ENCODE results near the gene PHF2. TPM values are rescaled to one million over a fixed set of nuclear protein-coding genes. Genes with fewer than 3 reads are reported as not detected.

PHF2 gene
- total and polyA plus RNA-seq, 9 of the 15 experiments (the other 6 are each of a cell fraction or from before 2014, with no cell fraction given) = 0.37 to 14.4 (median 8.1) TPM

DNA sequence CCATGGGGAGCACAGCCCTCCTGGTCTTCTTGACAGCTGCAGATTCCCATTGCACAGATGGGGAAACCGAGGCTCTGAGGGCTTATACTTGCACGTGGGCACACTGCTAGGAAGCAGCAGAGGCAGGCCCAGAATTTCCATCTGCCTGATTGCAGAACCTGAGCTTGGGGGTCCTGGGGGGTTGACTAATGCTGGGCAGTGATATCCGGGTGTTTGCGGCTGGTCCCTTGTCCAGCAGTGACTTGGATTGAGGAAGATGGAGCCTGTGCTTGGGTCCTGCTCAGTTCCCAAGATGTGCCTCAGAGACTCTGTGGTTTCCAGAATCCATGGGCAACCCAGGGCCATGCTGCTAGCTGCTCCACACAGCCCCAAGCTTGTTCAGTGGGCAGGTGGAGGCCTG is 91.2 kb downstream of the PHF2 start:
- BruUV-seq (replicated peaks) = no TSS peak
- CTCF ChIA-PET (ENCODE audit: low intra/inter-chr PET ratio) = no interaction called here
- no peak for FAIRE-seq
- TF ChIP-seq C11orf30 (IDR thresholded peaks at IDR 0.05; ENCODE audit: low read depth) (no peak), HDGF (IDR thresholded peaks at IDR 0.05) (no peak), CBX5 (IDR thresholded peaks at IDR 0.05; ENCODE audit: borderline replicate concordance, low read depth) (no peak), NFYB (IDR thresholded peaks at IDR 0.05; ENCODE audit: extremely low read depth, insufficient read length) (no peak), CREB3 (tag; conservative IDR thresholded peaks at IDR 0.05; ENCODE audit: low read depth) (no peak), SIN3A (IDR thresholded peaks at IDR 0.05; ENCODE audit: borderline replicate concordance in 2 of 2, control insufficient read depth in 1 of 2, low read depth in 2 of 2, low read length in 2 of 2) (no peak), SMAD3 (CRISPR knock-in tag; conservative IDR thresholded peaks at IDR 0.05) (no peak), ZNF75A (CRISPR knock-in tag; IDR thresholded peaks at IDR 0.05) (no peak), POLR2G (IDR thresholded peaks at IDR 0.05; ENCODE audit: low read depth, low read length) (no peak), SLC30A9 (CRISPR knock-in tag; IDR thresholded peaks at IDR 0.05) (no peak)
- TF ChIP-seq, protein P1, sequence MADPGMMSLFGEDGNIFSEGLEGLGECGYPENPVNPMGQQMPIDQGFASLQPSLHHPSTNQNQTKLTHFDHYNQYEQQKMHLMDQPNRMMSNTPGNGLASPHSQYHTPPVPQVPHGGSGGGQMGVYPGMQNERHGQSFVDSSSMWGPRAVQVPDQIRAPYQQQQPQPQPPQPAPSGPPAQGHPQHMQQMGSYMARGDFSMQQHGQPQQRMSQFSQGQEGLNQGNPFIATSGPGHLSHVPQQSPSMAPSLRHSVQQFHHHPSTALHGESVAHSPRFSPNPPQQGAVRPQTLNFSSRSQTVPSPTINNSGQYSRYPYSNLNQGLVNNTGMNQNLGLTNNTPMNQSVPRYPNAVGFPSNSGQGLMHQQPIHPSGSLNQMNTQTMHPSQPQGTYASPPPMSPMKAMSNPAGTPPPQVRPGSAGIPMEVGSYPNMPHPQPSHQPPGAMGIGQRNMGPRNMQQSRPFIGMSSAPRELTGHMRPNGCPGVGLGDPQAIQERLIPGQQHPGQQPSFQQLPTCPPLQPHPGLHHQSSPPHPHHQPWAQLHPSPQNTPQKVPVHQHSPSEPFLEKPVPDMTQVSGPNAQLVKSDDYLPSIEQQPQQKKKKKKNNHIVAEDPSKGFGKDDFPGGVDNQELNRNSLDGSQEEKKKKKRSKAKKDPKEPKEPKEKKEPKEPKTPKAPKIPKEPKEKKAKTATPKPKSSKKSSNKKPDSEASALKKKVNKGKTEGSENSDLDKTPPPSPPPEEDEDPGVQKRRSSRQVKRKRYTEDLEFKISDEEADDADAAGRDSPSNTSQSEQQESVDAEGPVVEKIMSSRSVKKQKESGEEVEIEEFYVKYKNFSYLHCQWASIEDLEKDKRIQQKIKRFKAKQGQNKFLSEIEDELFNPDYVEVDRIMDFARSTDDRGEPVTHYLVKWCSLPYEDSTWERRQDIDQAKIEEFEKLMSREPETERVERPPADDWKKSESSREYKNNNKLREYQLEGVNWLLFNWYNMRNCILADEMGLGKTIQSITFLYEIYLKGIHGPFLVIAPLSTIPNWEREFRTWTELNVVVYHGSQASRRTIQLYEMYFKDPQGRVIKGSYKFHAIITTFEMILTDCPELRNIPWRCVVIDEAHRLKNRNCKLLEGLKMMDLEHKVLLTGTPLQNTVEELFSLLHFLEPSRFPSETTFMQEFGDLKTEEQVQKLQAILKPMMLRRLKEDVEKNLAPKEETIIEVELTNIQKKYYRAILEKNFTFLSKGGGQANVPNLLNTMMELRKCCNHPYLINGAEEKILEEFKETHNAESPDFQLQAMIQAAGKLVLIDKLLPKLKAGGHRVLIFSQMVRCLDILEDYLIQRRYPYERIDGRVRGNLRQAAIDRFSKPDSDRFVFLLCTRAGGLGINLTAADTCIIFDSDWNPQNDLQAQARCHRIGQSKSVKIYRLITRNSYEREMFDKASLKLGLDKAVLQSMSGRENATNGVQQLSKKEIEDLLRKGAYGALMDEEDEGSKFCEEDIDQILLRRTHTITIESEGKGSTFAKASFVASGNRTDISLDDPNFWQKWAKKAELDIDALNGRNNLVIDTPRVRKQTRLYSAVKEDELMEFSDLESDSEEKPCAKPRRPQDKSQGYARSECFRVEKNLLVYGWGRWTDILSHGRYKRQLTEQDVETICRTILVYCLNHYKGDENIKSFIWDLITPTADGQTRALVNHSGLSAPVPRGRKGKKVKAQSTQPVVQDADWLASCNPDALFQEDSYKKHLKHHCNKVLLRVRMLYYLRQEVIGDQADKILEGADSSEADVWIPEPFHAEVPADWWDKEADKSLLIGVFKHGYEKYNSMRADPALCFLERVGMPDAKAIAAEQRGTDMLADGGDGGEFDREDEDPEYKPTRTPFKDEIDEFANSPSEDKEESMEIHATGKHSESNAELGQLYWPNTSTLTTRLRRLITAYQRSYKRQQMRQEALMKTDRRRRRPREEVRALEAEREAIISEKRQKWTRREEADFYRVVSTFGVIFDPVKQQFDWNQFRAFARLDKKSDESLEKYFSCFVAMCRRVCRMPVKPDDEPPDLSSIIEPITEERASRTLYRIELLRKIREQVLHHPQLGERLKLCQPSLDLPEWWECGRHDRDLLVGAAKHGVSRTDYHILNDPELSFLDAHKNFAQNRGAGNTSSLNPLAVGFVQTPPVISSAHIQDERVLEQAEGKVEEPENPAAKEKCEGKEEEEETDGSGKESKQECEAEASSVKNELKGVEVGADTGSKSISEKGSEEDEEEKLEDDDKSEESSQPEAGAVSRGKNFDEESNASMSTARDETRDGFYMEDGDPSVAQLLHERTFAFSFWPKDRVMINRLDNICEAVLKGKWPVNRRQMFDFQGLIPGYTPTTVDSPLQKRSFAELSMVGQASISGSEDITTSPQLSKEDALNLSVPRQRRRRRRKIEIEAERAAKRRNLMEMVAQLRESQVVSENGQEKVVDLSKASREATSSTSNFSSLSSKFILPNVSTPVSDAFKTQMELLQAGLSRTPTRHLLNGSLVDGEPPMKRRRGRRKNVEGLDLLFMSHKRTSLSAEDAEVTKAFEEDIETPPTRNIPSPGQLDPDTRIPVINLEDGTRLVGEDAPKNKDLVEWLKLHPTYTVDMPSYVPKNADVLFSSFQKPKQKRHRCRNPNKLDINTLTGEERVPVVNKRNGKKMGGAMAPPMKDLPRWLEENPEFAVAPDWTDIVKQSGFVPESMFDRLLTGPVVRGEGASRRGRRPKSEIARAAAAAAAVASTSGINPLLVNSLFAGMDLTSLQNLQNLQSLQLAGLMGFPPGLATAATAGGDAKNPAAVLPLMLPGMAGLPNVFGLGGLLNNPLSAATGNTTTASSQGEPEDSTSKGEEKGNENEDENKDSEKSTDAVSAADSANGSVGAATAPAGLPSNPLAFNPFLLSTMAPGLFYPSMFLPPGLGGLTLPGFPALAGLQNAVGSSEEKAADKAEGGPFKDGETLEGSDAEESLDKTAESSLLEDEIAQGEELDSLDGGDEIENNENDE (IDR thresholded peaks at IDR 0.05; ENCODE audit: low read depth, low read length) = no peak

More for the DNA sequence above, 91.2 kb downstream of the PHF2 start:
- DNase-seq (ENCODE audit: extremely low read depth in 1 of 4, low spot score in 3 of 4) = no peak
- Histone ChIP-seq H3K9me3 (replicated peaks; ENCODE audit: control insufficient read depth, insufficient read depth, low read depth, low read length) (no peaks in the 10 kb centered on the region), H3K9ac (ENCODE audit: insufficient read depth in 1 of 2, low read depth in 2 of 2, low read length in 2 of 2) (no peak overlapping the region), H3K79me2 (ENCODE audit: control insufficient read depth, insufficient read depth, low read length) (no peaks in the 10 kb centered on the region), H3K9me1 (ENCODE audit: control insufficient read depth, insufficient read depth, low read length) (no peaks in the 10 kb centered on the region), H4K20me1 (replicated peaks; ENCODE audit: control insufficient read depth, insufficient read depth, low read length) (peaks cover 13% of the 10 kb centered on the region), H3K4me3 (no peak overlapping the region), H3K27me3 (ENCODE audit: control insufficient read depth in 2 of 2, insufficient read depth in 2 of 2, low read length in 2 of 2) (no peaks in the 10 kb centered on the region), H3K4me1 (replicated peaks in 1 of 2; ENCODE audit: control insufficient read depth in 2 of 2, insufficient read depth in 2 of 2, low read length in 2 of 2) (peaks cover 7 to 41% of the 10 kb centered on the region in 2 experiments; a peak in 4 of 5 replicates), H2AFZ (ENCODE audit: low read depth, low read length) (no peak overlapping the region), H3K36me3 (ENCODE audit: control insufficient read depth, insufficient read depth, low read length) (peaks cover 14% of the 10 kb centered on the region; the same call in 2 of the 3 replicates), H3K4me2 (ENCODE audit: insufficient read depth, low read length) (no peak overlapping the region), H3K27ac (ENCODE audit: extremely low read depth, low read depth, low read length) (no peak overlapping the region)
- WGBS (ENCODE audit: insufficient coverage, low coverage, missing lambda C conversion rate) = 57% methylated on average over 4 of the region's 4 CpGs
- POLR2A ChIA-PET = interaction anchor here (0.6 to 1.6 kb wide), 4 partner anchors 11 to 33 kb away, joined by 3 to 4 read pairs (median 4); no protein-coding TSS in a partner anchor
- in situ Hi-C loops (cut with MboI) = no loop called here
- ATAC-seq = no peak
- intact Hi-C loops (cut with micrococcal nuclease) = loop anchor here (10.0 kb wide), 1 partner anchor 93 kb away; the partner anchor contains the start of gene PHF2
